ENCODE measurements around the gene RANBP17. TPM values are rescaled to one million over a fixed set of nuclear protein-coding genes. Genes with fewer than 3 reads are reported as not detected.

Gene RANBP17
- total RNA-seq, 2 experiments from 2014 or later, result not detected

DNA sequence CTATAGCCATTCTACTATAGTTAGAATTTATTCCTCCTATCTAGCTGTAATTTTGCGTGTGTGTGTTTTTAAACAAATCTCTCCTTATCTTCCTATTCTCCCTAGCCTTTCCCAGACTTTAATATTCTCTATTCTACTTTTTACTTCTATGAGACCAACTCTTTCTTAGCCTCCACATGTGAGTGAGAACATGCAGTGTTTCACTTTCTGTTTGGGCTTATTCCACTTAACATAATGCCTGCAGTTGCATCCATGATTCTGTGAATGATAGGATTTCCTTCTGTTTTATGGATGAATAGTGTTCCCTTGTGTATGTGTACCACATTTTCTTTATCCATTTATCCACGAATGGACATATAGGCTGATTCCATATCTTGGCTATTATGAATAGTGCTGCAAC is 254.9 kb downstream of the RANBP17 start:
- Histone ChIP-seq H3K27ac (ENCODE audit: low read depth in 1 of 2, low read length in 2 of 2) (no peak overlapping the region), H3K4me3 (ENCODE audit: low read length) (no peak overlapping the region), H3K36me3 (ENCODE audit: insufficient read depth, low read length) (no peaks in the 10 kb centered on the region), H3K27me3 (ENCODE audit: control insufficient read depth in 1 of 2, insufficient read depth in 2 of 2, low read length in 2 of 2) (no peaks in the 10 kb centered on the region), H3K4me1 (ENCODE audit: insufficient read depth, low read length) (no peaks in the 10 kb centered on the region), H3K9me3 (ENCODE audit: control insufficient read depth in 1 of 2, insufficient read depth in 1 of 2, low read length in 2 of 2) (peaks cover 5 to 14% of the 10 kb centered on the region in 2 experiments)
- intact Hi-C loops (cut with DNase I, micrococcal nuclease), result no loop called here
- ChIA-PET POLR2A (no interaction called here), CTCF (no interaction called here)
- ATAC-seq (ENCODE audit: poor library complexity) (no peak), DNase-seq (no peak)
- Mint-ChIP-seq H3K27ac (no peak overlapping the region), H3K27me3 (no peaks in the 10 kb centered on the region), H3K4me3 (no peak overlapping the region), H3K9me3 (peaks cover 18% of the 10 kb centered on the region), H3K4me1 (ENCODE audit: low read depth) (no peaks in the 10 kb centered on the region), H3K36me3 (ENCODE audit: low read depth) (no peaks in the 10 kb centered on the region)
- no peak for TF ChIP-seq CTCF (IDR thresholded peaks at IDR 0.05)

- Histone ChIP-seq H3K27me3 (ENCODE audit: control insufficient read depth in 1 of 2, insufficient read depth in 2 of 2, low read length in 2 of 2) (no peaks in the 10 kb centered on the region), H3K4me1 (ENCODE audit: insufficient read depth, low read length) (no peaks in the 10 kb centered on the region), H3K36me3 (ENCODE audit: insufficient read depth, low read length) (no peaks in the 10 kb centered on the region), H3K4me3 (ENCODE audit: low read length) (no peak overlapping the region), H3K27ac (ENCODE audit: low read depth in 1 of 2, low read length in 2 of 2) (no peak overlapping the region), H3K9me3 (ENCODE audit: control insufficient read depth in 1 of 2, insufficient read depth in 1 of 2, low read length in 2 of 2) (peaks cover 5 to 25% of the 10 kb centered on the region in 2 experiments)
- Mint-ChIP-seq H3K9me3 (peaks cover 20% of the 10 kb centered on the region), H3K4me3 (no peak overlapping the region), H3K27ac (no peak overlapping the region), H3K4me1 (ENCODE audit: low read depth) (no peaks in the 10 kb centered on the region), H3K27me3 (peaks cover 7% of the 10 kb centered on the region), H3K36me3 (ENCODE audit: low read depth) (no peaks in the 10 kb centered on the region)
- DNase-seq (no peak), ATAC-seq (ENCODE audit: poor library complexity) (no peak)
- POLR2A ChIA-PET, result no interaction called here
- intact Hi-C loops (cut with DNase I, micrococcal nuclease), result no loop called here
- no peak for TF ChIP-seq CTCF (IDR thresholded peaks at IDR 0.05)
- CTCF ChIA-PET, result no interaction called here
Measured at GRCh38 chr5:171120986-171121622, 259.3 kb downstream of the RANBP17 start.

GRCh38 chr5:171121638-171122037 is 259.8 kb downstream of the RANBP17 start:
- H3K4me1 Mint-ChIP-seq (ENCODE audit: low read depth), result no peaks in the 10 kb centered on the region
- no peaks in the 10 kb centered on the region for H3K36me3 Mint-ChIP-seq (ENCODE audit: low read depth)
- no peak overlapping the region for H3K27ac ChIP-seq (ENCODE audit: low read depth in 1 of 2, low read length in 2 of 2)
- intact Hi-C loops (cut with DNase I, micrococcal nuclease), result no loop called here
- ATAC-seq (ENCODE audit: poor library complexity) (no peak), DNase-seq (no peak)
- no peak for TF ChIP-seq CTCF (IDR thresholded peaks at IDR 0.05)
- no peak overlapping the region for H3K4me3 ChIP-seq (ENCODE audit: low read length)
- H3K27me3 ChIP-seq (ENCODE audit: control insufficient read depth in 1 of 2, insufficient read depth in 2 of 2, low read length in 2 of 2), result no peaks in the 10 kb centered on the region
- H3K27ac Mint-ChIP-seq, result no peak overlapping the region
- CTCF ChIA-PET, result no interaction called here
- H3K27me3 Mint-ChIP-seq, result peaks cover 7% of the 10 kb centered on the region
- no peaks in the 10 kb centered on the region for H3K4me1 ChIP-seq (ENCODE audit: insufficient read depth, low read length)
- H3K4me3 Mint-ChIP-seq, result no peak overlapping the region
- H3K36me3 ChIP-seq (ENCODE audit: insufficient read depth, low read length), result no peaks in the 10 kb centered on the region
- POLR2A ChIA-PET, result no interaction called here
- H3K9me3 Mint-ChIP-seq, result peaks cover 20% of the 10 kb centered on the region
- H3K9me3 ChIP-seq (ENCODE audit: control insufficient read depth in 1 of 2, insufficient read depth in 1 of 2, low read length in 2 of 2), result peaks cover 5 to 25% of the 10 kb centered on the region in 2 experiments

Data from CD4-positive, alpha-beta T cell (primary cell).